Measurements from ENCODE around the gene UGT1A8. TPM values are rescaled to one million over a fixed set of nuclear protein-coding genes. Genes with fewer than 3 reads are reported as not detected.

The UGT1A8 gene
- total and polyA plus RNA-seq, 2 experiments from 2014 or later = 0.45 TPM; not detected in 1

- H3K4me3 ChIP-seq = no peak overlapping the region
- Mint-ChIP-seq H3K4me1 (no peaks in the 10 kb centered on the region), H3K27me3 (ENCODE audit: insufficient read depth, low read depth, poor library complexity) (peaks cover 2% of the 10 kb centered on the region), H3K4me3 (no peak overlapping the region), H3K36me3 (ENCODE audit: low read depth) (no peaks in the 10 kb centered on the region), H3K9me3 (peaks cover 8% of the 10 kb centered on the region; the same call in 2 of the 3 replicates), H3K27ac (no peak overlapping the region)
- H4K20me1 ChIP-seq (replicated peaks; ENCODE audit: insufficient read depth) = no peaks in the 10 kb centered on the region
- H3K27me3 ChIP-seq (ENCODE audit: insufficient read depth) = no peaks in the 10 kb centered on the region
- no peaks in the 10 kb centered on the region for H3K36me3 ChIP-seq (ENCODE audit: insufficient read depth)
- H2AFZ ChIP-seq = no peak overlapping the region
- H3K4me2 ChIP-seq = no peak overlapping the region
- no peaks in the 10 kb centered on the region; the same call in 1 of the 2 replicates for H3K9me2 ChIP-seq (ENCODE audit: insufficient read depth)
- no peaks in the 10 kb centered on the region for H3K79me2 ChIP-seq (replicated peaks; ENCODE audit: insufficient read depth)
- ATAC-seq (no peak), DNase-seq (ENCODE audit: low spot score) (no peak)
- no peaks in the 10 kb centered on the region for H3F3A ChIP-seq (replicated peaks; ENCODE audit: low read depth)
- no peaks in the 10 kb centered on the region for H3K4me1 ChIP-seq (ENCODE audit: insufficient read depth)
- no peak overlapping the region for H3K27ac ChIP-seq (ENCODE audit: low read depth)
- TF ChIP-seq EZH2 (IDR thresholded peaks at IDR 0.05; ENCODE audit: low read depth, unreplicated experiment) = no peak
These were observed 15.4 kb upstream of the UGT1A8 start for GRCh38 chr2:233602076-233602475.

GRCh38 chr2:233603520-233603919 is 13.9 kb upstream of the UGT1A8 start:
- H3K27me3 ChIP-seq (ENCODE audit: insufficient read depth) = no peaks in the 10 kb centered on the region
- H3F3A ChIP-seq (replicated peaks; ENCODE audit: low read depth) = no peaks in the 10 kb centered on the region
- H3K4me1 ChIP-seq (ENCODE audit: insufficient read depth) = no peaks in the 10 kb centered on the region
- peaks cover 2% of the 10 kb centered on the region for H3K27me3 Mint-ChIP-seq (ENCODE audit: insufficient read depth, low read depth, poor library complexity)
- no peak overlapping the region for H3K27ac Mint-ChIP-seq
- no peak for DNase-seq (ENCODE audit: low spot score)
- no peaks in the 10 kb centered on the region; the same call in 1 of the 2 replicates for H3K9me2 ChIP-seq (ENCODE audit: insufficient read depth)
- no peak overlapping the region for H2AFZ ChIP-seq
- H4K20me1 ChIP-seq (replicated peaks; ENCODE audit: insufficient read depth) = no peaks in the 10 kb centered on the region
- no peaks in the 10 kb centered on the region for H3K36me3 ChIP-seq (ENCODE audit: insufficient read depth)
- H3K36me3 Mint-ChIP-seq (ENCODE audit: low read depth) = no peaks in the 10 kb centered on the region
- H3K4me3 ChIP-seq = no peak overlapping the region
- H3K4me2 ChIP-seq = no peak overlapping the region
- H3K79me2 ChIP-seq (replicated peaks; ENCODE audit: insufficient read depth) = no peaks in the 10 kb centered on the region
- H3K9me3 Mint-ChIP-seq = peaks cover 8% of the 10 kb centered on the region; the same call in 2 of the 3 replicates
- no peaks in the 10 kb centered on the region for H3K4me1 Mint-ChIP-seq
- H3K27ac ChIP-seq (ENCODE audit: low read depth) = no peak overlapping the region
- H3K4me3 Mint-ChIP-seq = no peak overlapping the region
- no peak for ATAC-seq
- TF ChIP-seq CTCF (conservative IDR thresholded peaks at IDR 0.05; ENCODE audit: low read depth in 2 of 2) (no peak), ZNF331 (CRISPR knock-in tag; IDR thresholded peaks at IDR 0.05; ENCODE audit: low read depth) (no peak), ZNF114 (CRISPR knock-in tag; IDR thresholded peaks at IDR 0.05) (no peak), JUNB (IDR thresholded peaks at IDR 0.05; ENCODE audit: unreplicated experiment) (no peak), STAT1 (IDR thresholded peaks at IDR 0.05; ENCODE audit: unreplicated experiment) (no peak), EZH2 (IDR thresholded peaks at IDR 0.05; ENCODE audit: low read depth, unreplicated experiment) (no peak), CREB1 (CRISPR knock-in tag; IDR thresholded peaks at IDR 0.05; ENCODE audit: low read depth) (no peak), EZH2phosphoT487 (IDR thresholded peaks at IDR 0.05; ENCODE audit: unreplicated experiment) (no peak)
- TF ChIP-seq, protein P1, sequence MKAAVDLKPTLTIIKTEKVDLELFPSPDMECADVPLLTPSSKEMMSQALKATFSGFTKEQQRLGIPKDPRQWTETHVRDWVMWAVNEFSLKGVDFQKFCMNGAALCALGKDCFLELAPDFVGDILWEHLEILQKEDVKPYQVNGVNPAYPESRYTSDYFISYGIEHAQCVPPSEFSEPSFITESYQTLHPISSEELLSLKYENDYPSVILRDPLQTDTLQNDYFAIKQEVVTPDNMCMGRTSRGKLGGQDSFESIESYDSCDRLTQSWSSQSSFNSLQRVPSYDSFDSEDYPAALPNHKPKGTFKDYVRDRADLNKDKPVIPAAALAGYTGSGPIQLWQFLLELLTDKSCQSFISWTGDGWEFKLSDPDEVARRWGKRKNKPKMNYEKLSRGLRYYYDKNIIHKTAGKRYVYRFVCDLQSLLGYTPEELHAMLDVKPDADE (IDR thresholded peaks at IDR 0.05) = no peak
- TF ChIP-seq, protein P2, sequence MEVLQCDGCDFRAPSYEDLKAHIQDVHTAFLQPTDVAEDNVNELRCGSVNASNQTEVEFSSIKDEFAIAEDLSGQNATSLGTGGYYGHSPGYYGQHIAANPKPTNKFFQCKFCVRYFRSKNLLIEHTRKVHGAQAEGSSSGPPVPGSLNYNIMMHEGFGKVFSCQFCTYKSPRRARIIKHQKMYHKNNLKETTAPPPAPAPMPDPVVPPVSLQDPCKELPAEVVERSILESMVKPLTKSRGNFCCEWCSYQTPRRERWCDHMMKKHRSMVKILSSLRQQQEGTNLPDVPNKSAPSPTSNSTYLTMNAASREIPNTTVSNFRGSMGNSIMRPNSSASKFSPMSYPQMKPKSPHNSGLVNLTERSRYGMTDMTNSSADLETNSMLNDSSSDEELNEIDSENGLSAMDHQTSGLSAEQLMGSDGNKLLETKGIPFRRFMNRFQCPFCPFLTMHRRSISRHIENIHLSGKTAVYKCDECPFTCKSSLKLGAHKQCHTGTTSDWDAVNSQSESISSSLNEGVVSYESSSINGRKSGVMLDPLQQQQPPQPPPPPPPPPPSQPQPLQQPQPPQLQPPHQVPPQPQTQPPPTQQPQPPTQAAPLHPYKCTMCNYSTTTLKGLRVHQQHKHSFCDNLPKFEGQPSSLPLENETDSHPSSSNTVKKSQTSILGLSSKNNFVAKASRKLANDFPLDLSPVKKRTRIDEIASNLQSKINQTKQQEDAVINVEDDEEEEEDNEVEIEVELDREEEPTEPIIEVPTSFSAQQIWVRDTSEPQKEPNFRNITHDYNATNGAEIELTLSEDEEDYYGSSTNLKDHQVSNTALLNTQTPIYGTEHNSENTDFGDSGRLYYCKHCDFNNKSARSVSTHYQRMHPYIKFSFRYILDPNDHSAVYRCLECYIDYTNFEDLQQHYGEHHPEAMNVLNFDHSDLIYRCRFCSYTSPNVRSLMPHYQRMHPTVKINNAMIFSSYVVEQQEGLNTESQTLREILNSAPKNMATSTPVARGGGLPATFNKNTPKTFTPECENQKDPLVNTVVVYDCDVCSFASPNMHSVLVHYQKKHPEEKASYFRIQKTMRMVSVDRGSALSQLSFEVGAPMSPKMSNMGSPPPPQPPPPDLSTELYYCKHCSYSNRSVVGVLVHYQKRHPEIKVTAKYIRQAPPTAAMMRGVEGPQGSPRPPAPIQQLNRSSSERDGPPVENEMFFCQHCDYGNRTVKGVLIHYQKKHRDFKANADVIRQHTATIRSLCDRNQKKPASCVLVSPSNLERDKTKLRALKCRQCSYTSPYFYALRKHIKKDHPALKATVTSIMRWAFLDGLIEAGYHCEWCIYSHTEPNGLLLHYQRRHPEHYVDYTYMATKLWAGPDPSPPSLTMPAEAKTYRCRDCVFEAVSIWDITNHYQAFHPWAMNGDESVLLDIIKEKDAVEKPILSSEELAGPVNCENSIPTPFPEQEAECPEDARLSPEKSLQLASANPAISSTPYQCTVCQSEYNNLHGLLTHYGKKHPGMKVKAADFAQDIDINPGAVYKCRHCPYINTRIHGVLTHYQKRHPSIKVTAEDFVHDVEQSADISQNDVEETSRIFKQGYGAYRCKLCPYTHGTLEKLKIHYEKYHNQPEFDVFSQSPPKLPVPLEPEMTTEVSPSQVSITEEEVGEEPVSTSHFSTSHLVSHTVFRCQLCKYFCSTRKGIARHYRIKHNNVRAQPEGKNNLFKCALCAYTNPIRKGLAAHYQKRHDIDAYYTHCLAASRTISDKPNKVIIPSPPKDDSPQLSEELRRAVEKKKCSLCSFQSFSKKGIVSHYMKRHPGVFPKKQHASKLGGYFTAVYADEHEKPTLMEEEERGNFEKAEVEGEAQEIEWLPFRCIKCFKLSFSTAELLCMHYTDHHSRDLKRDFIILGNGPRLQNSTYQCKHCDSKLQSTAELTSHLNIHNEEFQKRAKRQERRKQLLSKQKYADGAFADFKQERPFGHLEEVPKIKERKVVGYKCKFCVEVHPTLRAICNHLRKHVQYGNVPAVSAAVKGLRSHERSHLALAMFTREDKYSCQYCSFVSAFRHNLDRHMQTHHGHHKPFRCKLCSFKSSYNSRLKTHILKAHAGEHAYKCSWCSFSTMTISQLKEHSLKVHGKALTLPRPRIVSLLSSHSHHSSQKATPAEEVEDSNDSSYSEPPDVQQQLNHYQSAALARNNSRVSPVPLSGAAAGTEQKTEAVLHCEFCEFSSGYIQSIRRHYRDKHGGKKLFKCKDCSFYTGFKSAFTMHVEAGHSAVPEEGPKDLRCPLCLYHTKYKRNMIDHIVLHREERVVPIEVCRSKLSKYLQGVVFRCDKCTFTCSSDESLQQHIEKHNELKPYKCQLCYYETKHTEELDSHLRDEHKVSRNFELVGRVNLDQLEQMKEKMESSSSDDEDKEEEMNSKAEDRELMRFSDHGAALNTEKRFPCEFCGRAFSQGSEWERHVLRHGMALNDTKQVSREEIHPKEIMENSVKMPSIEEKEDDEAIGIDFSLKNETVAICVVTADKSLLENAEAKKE (CRISPR knock-in tag; IDR thresholded peaks at IDR 0.05) = no peak
